GM18909 (cell line): ENCODE data around the gene STX18.
A peak's percentile ranks its signal among the peaks of the same experiment; 100 is the strongest.

ENCODE experiments used
- ATAC-seq: cut with Tn5 transposase; IDR thresholded peaks from one replicate; pipeline ENCODE4 v1.9.1; 2021; ENCODE audit warnings: mild to moderate bottlenecking; ENCODE audit not compliant: unreplicated experiment, poor library complexity

Gene STX18

DNA sequence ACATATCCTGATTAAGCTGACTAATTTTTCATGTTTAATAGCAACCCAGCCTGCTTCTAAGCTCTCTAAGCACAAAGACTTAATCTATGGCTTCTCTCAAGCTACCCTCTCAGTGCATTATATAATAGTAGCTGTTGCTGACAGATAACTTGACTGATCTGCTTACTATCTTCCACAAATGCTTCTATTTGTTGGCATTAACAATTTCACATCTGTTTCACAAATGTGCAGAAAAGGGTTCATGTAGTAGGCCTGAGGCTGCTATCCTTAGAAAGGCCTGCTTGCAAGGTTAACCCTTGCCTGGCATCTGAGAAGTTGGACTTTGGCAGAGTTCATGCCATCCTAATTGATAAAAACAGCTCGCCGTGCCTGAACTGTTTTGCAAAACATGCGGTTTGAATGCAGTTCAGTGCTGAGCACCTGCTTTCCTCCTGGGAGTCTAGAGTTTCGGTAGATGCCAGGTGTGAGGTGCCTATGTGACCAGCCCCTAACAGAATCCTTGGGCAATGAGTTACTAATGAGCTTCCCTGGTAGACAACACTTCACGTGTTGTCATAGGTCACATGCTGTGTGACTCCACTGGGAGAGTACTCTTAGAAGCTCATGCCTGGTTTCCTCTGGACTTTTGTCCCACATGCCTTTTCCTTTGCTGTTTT lies 86.5 kb downstream of the STX18 start:
- peak; percentile 85 for ATAC-seq

DNA sequence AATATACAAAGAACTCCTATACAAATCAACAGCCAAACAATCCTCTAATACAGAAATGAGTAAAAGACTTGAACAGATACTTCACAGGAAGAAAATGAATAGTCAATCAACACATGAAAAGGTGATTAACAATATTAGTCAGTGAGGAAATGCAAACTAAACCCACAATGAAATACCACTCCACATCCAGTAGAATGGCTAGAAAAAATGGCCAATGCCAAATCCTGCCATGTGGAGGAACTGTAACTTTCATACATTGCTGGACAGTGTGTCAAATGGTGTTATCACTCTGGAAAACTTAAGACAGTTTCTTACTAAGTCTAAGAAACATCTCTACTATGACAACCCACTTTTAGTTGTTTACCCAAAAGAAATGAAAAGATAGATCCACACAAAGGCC lies 95.4 kb downstream of the STX18 start:
- ATAC-seq, result no peak

DNA sequence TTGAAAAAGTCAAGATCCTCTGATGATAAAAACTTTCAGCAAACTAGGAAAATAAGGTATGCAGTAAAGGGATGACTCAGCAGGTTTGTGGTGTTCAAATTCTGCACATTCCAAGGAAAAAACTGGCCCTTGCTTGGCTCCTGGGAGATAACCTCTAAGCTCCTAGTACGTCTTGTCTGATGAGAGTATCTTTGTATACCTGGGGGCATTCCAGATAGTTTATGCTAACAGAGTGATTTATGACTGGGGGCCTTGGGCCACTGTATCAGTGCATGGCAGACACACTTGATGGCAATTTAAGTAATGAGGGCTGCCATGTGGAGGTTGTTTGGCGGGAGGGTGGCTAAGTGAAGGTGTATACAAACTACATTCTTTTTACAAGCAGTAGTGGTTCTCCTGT lies 98.0 kb downstream of the STX18 start:
- no peak for ATAC-seq

DNA sequence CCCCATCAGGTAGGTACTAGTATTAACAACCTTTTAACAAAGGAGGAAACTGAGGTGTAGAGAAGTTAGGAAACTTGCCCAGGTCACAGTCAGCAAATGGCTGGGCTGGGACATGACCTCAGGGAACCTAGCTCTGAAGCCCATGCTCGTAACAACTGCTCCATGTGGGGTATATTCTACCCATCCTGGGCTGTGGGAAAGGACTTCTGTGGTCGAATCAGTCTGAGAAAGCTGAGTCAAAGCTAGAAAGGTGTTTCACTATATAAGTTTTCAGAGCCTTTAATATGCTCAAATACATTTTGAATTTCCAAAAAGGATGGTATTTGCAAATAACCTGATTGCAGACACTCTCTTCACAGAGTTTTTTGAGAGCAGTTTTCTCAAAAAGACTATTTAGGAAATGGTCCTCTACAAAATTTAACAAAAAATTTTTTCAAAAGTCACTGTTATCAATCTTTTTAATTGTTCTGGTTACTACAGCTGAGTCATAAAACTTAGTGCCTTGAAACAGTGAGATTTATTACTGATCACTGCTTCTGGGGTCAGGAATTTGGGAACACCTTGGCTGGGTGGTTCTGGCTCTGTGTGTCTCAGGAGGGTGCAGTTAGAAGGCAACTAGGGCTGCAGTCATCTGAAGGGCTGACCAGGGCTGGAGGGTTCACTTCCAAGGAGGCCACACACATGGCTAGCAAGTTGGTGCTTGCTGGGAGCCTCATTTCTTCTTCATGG lies 101.4 kb downstream of the STX18 start:
- ATAC-seq, result peak; percentile 65

DNA sequence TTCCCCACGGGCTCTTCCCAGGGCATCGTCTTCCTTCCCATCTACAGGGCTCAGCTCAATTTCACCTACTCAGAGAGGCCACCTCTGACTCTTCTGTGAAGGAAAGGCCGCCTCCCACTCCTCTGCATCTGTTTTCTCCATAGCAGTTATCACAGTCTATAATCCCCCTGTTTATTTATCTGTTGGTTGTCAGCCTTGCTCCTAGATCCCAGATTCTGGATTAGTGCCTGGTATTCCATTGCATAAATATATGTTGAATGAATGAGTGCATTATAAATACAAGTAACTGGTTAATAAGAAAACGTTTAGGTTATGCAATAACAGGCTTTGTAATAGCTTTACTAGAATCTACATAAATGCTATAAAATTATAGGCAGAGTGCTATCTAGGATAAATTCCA lies 102.1 kb downstream of the STX18 start:
- no peak for ATAC-seq

DNA sequence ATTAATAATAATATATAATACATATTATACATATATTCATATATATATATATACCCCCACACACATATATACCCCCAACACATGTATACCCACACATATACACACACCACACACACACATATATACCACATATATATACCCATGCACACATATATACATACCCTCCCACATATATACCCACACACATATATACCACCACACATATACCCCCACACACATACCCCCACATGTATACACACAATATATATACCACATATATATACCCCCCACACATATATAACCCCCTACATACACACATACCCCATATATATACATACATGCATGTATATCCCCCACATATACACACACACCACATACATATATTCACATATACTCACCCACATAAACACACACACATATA lies 103.0 kb downstream of the STX18 start:
- ATAC-seq, result no peak

DNA sequence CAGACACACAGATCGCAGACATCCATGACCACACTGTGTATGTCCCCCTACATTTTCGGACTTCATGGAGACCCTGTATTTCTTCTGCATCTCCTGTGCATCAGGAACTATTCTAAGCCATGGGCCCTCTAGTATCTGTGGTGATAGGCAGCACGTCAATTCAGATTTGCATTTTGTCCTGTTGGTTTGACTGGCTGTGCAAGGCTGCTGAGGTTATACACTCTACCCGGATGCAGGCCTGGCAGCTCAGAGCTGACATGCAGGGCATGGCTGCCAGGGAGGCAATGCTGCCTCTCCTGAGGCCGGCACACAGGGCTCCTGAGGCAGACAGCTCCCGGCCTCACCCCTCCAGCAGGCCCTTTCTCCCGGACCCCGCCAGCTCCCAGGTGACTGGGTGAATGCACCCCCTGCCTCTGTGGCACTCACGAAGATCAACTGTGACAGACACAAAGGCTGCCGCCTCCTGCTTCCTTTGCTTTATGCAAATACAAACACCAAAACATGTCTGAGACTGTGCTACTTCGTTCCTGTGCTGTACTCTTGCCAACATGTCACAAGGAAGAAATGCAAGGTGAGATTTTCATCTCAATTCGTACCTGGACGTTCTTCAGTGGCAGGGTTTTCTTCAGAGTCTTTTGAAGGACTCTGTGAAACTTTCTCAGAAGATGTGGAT lies 103.9 kb downstream of the STX18 start:
- ATAC-seq, result no peak

DNA sequence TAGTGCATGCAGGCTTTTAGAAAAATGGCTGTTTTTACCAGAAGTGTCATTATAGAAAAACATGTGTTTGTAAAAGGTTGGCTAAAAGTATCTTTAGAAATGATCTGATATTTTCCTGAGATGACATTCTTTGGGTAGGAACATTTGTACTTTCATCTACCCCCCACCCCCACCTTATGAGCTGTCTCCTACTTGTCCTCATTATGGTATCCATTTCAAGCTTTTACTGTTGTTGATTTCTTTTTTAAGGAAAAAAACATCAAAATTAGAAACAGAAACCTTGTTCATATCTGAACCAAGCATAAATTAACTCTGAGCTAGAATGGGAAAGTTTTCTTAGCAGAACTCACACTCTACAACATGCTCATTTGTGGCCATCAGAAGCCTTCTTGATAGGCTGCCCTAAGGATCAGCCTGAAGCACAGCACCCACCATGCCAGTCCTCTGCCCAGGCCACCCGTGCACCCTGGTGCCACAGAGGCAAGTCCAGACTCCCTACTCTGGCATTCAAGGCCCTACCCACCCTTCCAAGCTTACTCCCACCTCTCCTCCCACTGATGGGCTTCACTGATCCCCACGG lies 105.5 kb downstream of the STX18 start:
- ATAC-seq, result no peak

DNA sequence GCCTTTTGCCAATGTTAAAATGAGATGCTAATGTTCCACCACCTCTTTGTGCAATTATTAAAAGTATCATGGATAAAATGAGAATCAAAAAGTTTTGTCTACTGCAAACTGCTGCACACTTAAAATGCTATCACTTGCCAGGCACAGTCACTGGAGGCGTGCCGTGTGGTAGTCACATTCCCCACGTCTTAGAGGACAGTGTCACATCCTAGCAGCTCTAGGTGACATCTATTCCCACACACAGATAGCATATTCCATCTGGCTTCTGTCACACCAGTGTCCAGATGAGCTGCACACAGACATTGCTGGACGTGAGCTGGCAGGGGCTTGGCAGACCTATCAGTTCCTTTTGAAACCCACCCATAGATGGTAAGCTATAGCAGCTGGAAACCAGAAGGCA lies 107.9 kb downstream of the STX18 start:
- no peak for ATAC-seq

DNA sequence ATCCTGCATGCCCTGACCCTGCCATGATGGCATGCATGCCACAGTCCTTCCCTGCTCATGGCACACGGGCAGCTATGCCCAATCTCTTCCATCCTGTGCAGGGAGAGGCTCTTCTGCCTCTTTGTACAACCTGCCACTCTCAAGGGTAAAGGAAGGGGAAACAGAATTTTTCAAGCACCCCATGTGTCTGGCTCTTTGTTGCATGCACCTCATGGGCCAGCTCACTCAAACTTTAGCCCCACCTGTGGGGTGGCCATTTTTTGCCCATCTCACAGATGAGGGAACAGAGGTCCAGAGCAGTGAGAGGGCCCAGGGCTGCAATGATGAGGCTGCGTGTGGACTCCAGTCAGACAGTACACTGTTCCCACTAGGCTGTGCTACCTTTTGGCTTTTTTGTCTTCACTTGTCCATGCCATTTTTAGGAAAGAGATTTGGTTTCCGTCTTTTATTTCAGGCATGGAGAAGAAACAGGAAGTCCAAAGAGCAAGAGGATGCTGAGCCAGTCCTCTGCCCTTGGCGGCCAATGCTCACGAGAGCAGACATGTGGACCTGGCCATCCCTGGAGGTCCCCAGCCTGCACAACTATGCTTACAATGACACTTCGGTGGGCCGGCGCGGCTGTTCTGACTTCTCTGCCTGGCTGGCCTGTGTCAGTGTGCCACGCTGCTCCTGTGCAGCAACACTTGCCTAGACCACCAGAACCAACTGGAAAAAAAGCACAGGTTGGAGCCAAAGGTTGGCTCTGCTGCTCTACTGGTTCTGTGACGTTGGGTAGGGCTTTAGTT lies 109.3 kb downstream of the STX18 start:
- ATAC-seq, result no peak

DNA sequence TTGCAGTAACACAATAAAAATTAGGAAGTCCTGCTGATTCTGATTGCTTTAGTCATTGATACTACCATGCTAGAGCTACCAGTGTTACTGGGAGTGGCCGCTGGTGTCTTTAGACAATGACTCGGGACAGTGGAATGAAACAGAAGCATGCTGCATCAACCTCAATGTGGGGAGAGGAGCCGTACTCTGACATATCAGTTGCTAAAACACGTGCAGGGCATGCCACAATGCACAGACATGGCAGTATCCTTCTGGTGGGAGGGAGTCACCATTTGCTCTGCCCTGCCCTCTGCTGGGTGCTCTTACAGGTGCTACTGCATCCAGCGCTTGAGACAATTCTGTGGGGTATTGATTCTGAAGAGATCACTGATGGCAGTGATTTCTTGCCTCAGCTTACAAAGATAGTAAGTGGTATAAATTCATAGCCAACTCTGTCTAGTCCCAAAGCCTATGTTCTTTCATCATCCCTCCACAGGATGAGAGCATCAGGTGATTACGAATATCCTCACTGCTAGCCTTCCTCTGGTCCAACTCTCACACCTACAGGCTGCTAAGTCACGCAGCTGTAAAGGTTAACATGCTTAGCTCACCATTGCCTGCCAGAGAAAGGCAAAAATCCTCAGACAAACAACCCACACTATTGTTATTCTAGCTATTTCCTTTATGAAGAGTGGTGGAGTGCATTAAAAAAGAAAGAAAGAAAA lies 111.2 kb downstream of the STX18 start:
- ATAC-seq, result no peak

DNA sequence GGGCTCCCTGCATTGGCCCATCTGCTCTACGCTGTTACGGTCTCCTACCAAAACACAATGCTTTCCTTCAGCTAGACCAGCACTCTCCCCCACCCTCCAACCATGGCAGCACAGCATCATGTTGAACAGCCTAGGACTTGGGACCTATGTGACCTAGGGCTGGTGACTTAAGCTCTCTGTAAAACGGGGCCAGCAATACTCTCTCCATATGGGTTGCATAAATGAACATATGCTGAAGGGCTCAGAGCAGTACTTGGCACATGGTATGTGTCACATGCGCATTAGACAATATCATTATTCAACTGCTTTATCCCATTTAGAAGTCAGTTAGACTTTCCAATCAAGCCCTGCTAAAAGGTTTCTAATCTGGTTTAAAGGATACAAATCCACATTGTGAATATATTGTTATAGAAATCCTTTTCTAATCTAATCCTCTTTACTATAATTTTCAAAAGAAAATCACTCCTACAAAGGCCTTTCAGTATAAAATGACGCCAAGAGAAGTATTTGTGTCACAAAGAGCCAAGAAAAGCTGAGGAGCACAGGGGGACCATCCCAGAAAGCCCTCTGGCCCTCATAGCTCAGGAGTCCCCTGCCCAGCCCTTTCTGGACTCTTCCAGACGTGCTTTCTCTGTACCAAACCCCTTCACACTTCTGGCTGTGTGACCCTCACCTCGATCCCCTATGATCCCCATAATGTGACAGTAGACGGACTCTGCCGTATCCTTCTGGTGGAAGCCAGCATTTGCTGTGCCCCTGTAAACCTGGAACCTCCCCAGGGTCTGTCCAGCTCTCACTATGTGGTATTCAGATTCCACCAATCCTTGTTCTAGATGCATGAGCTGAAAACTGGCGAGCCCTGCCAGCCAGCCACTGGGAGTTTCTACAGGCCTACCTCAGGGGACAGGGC lies 112.6 kb downstream of the STX18 start:
- ATAC-seq, result no peak

DNA sequence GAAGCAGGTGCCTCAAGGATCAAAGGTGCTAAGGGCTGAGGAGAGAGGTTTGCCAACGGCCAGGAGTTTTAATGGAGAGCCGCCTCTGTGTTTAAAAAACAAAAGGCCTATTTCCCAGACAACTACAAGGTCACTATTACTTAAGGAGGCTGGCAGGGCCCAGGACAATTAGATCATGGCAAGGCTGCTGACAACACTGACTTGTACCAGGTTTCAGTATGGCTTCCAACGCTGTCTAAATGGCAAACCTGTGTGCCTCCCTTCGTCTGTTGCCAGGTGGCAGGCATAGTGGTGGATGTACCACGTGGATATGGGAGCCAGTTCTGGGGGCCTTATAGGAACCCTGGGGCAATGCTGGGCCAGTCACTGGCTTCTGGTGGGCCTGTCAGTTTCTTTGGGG lies 114.0 kb downstream of the STX18 start:
- ATAC-seq, result no peak

DNA sequence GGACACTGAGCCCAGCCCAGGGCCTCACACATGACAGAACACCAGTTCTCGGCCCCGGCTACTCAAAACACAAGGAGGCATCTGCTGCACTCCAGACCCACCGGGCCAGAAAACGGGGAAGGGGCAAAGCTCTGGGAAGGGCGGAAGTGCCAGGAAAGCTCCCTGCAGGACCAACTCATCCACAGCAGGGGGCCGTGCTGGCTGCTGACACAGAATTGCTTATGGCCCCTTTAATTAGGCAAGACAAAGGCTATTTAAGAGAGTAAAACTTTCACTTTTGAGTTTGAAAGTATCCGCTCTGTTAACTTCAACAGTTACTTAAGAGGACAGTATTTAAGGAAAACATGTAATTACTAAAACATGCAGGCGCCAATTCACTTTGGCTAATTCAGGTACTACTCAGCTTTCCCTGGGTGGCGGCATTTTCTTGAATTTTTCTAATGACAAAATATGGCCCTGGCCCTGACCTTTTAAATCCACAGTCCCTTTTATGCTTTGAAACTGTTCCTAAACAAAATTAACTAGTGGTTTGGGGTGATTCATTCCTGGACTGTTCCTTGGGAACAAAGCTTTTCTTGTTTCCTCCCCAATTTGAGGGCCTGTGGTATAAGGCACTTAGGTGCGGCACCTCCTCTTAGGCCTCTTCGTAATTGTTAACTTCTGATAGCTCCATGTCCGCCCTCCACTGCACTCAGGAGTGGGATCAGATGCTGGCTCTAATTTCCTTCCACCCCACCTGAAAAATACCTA lies 114.6 kb downstream of the STX18 start:
- no peak for ATAC-seq

DNA sequence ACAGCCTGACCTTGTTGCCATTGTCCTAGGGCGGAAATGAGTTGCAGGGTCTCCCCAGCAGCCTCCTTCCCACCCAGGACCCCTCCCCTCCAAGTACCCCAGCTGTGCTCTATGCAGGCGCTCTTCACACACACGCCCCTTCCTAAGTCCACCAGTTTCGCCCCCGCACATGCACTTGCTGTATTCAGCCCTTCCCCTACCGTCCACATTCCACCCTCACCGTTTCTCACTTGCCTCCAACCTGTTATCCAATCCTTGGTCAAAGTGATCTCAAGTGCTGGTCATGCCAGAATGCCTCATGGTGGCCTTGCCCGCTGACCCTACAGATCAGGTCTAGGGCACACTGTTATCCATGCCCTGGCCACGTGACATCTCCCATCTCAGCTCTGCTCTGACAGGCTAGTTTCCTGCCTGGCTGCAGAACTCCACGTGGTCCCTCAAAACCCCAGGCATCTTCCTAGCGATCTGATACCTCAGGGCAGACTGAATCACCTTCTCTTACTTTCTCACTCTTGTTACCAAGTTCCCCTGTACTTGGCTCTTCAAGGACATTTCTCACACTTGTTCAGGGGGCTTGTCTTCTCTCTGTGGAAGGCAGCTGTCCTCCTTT lies 115.2 kb downstream of the STX18 start:
- no peak for ATAC-seq

DNA sequence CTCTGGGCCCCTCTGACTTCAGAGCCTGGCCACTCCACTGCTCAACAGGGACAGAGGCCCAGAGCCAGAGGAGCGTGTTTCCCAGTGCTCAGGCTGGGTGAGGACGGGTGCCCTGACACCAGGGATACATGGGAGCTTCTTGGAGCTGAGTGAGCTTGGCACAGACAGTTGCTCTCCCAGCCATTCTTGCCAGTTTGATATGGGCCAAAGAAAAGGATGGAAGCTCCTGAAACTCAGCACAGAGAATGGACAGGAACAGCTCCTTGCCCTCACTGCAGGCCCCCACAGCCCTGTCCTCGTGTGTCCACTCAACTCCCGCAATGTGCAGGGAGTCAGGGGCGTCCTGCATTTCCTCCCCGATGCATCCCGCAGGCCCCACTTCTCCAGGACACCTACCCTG lies 116.2 kb downstream of the STX18 start:
- no peak for ATAC-seq

DNA sequence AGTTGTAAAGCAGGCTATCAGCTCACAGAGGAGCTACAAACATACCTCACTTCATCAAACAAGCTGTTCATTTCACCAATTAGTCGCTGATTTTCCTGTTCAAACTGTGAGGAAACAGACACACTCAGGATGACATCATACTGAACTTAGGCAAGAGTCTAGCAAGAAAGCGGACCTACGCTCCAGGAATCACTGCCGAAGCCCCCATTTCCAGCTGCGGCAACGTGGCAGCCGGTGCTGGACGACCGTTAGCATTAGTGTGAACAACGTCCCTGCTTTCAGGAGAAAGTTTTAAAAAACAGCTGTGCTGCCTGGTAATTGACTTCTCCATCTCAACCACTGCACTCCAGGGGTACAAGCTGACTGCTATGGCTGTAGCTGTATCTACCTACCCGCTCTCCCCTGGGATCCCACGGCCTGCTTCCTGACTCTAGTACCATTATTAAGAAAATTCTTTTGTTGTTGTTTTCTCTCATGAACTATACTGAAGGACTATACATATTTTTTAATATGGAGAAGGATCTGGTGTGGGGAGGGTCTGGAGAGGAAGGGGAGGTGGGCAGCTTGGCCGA lies 116.6 kb downstream of the STX18 start:
- no peak for ATAC-seq
